B cell (primary cell): Measurements from ENCODE around the gene COL21A1. TPM values are rescaled to one million over a fixed set of nuclear protein-coding genes. Genes with fewer than 3 reads are reported as not detected.

Experiments used
- ATAC-seq: fragments of 200-7000 bp; cut with Tn5 transposase; one replicate; pipeline ENCODE4 v1.10.0; 2021; ENCODE audit warnings: low read depth, mild to moderate bottlenecking, moderate number of reproducible peaks, moderate library complexity
- CTCF ChIA-PET: fragments of 350-600 bp; sonication (Branson Sonifier 250); formaldehyde crosslinking; loops from one replicate; lab custom pipeline; 2021; ENCODE audit warnings: antibody characterized with exemption, inconsistent platforms; lab: Charles Lee
- POLR2A ChIA-PET: fragments of 350-600 bp; sonication (Branson Sonifier 250); formaldehyde crosslinking; loops from one replicate; lab custom pipeline; 2021; ENCODE audit warnings: antibody characterized with exemption; lab: Charles Lee
- DNase-seq: peaks from one replicate; pipeline ENCODE4 v3.0.0; 2013
- H2AFZ ChIP-seq: 2 replicates; pipeline ENCODE4 v1.6.1; 2012; ENCODE audit warnings: mild to moderate bottlenecking, low read depth, low read length; ENCODE audit not compliant: insufficient read depth, poor library complexity, severe bottlenecking
- H3K27ac ChIP-seq, 2 donors: 1 replicate in 1 of 2; 2 replicates in 1 of 2; pipeline ENCODE4 v1.5.1; 2012 to 2013; ENCODE audit warnings: low read length in 2 of 2, mild to moderate bottlenecking in 2 of 2, moderate library complexity in 1 of 2
- H3K27me3 ChIP-seq, 4 experiments: fragments of 200-600 bp in 1 of 4; sonication (generic) in 1 of 4; replicated peaks in 1 of 4; 1 replicate in 2 of 4; 2 replicates in 2 of 4; pipeline versions ENCODE4 v1.6.1 to v1.7.0; 2013 to 2016; ENCODE audit warnings: low read length in 3 of 4, mild to moderate bottlenecking in 2 of 4, mixed read lengths in 1 of 4, moderate library complexity in 1 of 4; ENCODE audit not compliant: insufficient read depth in 4 of 4, control insufficient read depth in 3 of 4; ENCODE audit errors: control extremely low read depth in 1 of 4
- H3K36me3 ChIP-seq, 2 experiments: replicated peaks in 1 of 2; 1 replicate in 1 of 2; 2 replicates in 1 of 2; pipeline versions ENCODE4 v1.6.1 to v1.7.1; 2013; ENCODE audit warnings: low read length in 1 of 2; ENCODE audit not compliant: insufficient read depth in 2 of 2, control insufficient read depth in 1 of 2; ENCODE audit errors: control extremely low read depth in 1 of 2, extremely low read depth in 1 of 2
- H3K4me1 ChIP-seq, 2 donors: fragments of 200-600 bp in 1 of 2; sonication (generic) in 1 of 2; 1 replicate in 1 of 2; 2 replicates in 1 of 2; pipeline versions ENCODE4 v1.5.1 to v1.6.1; 2013 to 2017; ENCODE audit warnings: low read length in 2 of 2; ENCODE audit not compliant: control insufficient read depth in 2 of 2, insufficient read depth in 2 of 2
- H3K4me2 ChIP-seq: replicated peaks from 2 replicates; pipeline ENCODE3; 2012; ENCODE audit warnings: mild to moderate bottlenecking, low read depth, low read length; ENCODE audit not compliant: poor library complexity, severe bottlenecking
- H3K4me3 ChIP-seq, 5 experiments: fragments of 200-600 bp in 1 of 5; sonication (generic) in 1 of 5; 1 replicate in 3 of 5; 2 replicates in 2 of 5; pipeline versions ENCODE4 v1.5.1 to v1.7.0; 2011 to 2016; ENCODE audit warnings: low read length in 4 of 5, mild to moderate bottlenecking in 4 of 5, low read depth in 2 of 5, control low read depth in 1 of 5, moderate library complexity in 1 of 5; ENCODE audit not compliant: insufficient read depth in 1 of 5; ENCODE audit errors: control extremely low read depth in 1 of 5, extremely low read depth in 1 of 5
- H3K79me2 ChIP-seq: fragments of 200-600 bp; sonication (generic); one replicate; pipeline ENCODE4 v1.6.0; 2016; ENCODE audit warnings: low read length; ENCODE audit not compliant: control insufficient read depth, insufficient read depth
- H3K9ac ChIP-seq: fragments of 200-600 bp; sonication (generic); 2 replicates; pipeline ENCODE4 v1.6.1; 2017; ENCODE audit warnings: mild to moderate bottlenecking, low read length, moderate library complexity
- H3K9me3 ChIP-seq, 3 donors: one replicate each; pipeline versions ENCODE4 v1.6.1 to v1.7.1; 2013; ENCODE audit warnings: low read length in 2 of 3; ENCODE audit not compliant: control insufficient read depth in 2 of 3, insufficient read depth in 1 of 3; ENCODE audit errors: control extremely low read depth in 1 of 3
- H4K20me1 ChIP-seq: 2 replicates; pipeline ENCODE4 v1.6.0; 2012; ENCODE audit warnings: mild to moderate bottlenecking, low read length; ENCODE audit not compliant: insufficient read depth, control insufficient read depth, poor library complexity, severe bottlenecking
- H3K27ac Mint-ChIP-seq: one replicate; pipeline ENCODE4 v1.8.0; 2021; ENCODE audit warnings: mixed read lengths
- H3K27me3 Mint-ChIP-seq: one replicate; pipeline ENCODE4 v1.8.0; 2021; ENCODE audit warnings: mixed read lengths
- H3K4me1 Mint-ChIP-seq: one replicate; pipeline ENCODE4 v1.8.0; 2021; ENCODE audit warnings: mixed read lengths
- H3K4me3 Mint-ChIP-seq: one replicate; pipeline ENCODE4 v1.8.0; 2021; ENCODE audit warnings: mixed read lengths
- H3K9me3 Mint-ChIP-seq: one replicate; pipeline ENCODE4 v1.8.0; 2022; ENCODE audit warnings: mixed read lengths; ENCODE audit not compliant: insufficient read depth
- EZH2 ChIP-seq: IDR thresholded peaks from 2 replicates; pipeline ENCODE4 v1.6.1; 2012; ENCODE audit warnings: borderline replicate concordance, low read depth, mild to moderate bottlenecking, moderate library complexity, low read length; ENCODE audit not compliant: insufficient read depth, poor library complexity, severe bottlenecking
- WGBS: methylation state at CpG from one replicate; pipeline ENCODE4 v1.1.5; 2013; ENCODE audit warnings: missing lambda C conversion rate; ENCODE audit not compliant: insufficient coverage; 5-methylcytosine and 5-hydroxymethylcytosine counted together
- intact Hi-C: fragments of 100-400 bp; cut with micrococcal nuclease; formaldehyde crosslinking; loops from one replicate; pipeline ENCODE4 v1.10.0; 2022
- polyA plus RNA-seq: library from polyadenylated mRNA; depleted of rRNA; stranded (reverse); fragments of >200 nt; gene quantifications from 2 replicates; pipeline ENCODE4 v1.2.3, GENCODE V29; 2012
- total RNA-seq, 2 donors: library from RNA; stranded (reverse); fragments of 120-200 nt in 1 of 2; gene quantifications; 1 replicate in 1 of 2; 2 replicates in 1 of 2; pipeline versions ENCODE4 v1.2.3 to v1.2.4, GENCODE V29; 2013 to 2022
- TF ChIP-seq, protein P1 (sequence below): fragments of 200-600 bp; IDR thresholded peaks from one replicate; pipeline ENCODE4 v1.8.0; 2022; ENCODE audit warnings: antibody characterized with exemption, mild to moderate bottlenecking

Gene COL21A1
- total and polyA plus RNA-seq, 2 donors (not counting 1 experiment from before 2014, with no cell fraction given): not detected

DNA sequence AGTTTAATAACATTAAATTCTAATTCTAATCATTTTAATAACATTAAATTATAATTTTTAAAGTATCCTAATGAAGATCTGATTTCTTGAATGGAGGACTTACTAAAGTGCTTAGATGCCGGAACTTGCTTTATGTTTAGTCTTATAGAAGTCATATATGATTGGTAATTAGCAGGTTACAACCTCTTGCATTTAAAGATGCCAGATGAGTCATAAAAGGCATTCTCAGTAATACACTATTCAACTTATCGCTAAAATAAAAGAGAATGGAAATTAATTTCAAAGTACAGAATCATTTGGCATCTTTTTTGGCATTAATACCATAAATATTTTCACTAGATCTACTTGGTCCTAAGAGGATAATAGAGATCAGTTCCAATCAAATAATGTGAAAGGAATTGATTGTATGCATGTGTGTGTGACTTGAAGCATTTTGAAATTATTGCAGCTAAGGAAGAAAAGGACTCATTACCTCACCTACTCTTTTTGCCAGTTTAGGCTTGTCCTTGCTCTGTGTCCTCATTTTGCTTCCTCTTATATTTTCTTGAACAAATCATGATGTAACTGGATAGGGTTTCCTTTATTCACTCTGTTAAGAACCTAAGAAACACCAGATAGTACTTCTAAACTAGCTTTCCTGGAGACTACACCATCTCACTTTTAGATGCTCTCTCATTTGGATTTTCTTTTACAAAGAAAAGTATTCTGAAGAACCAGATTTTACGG lies 2.7 kb downstream of the COL21A1 start:
- Histone ChIP-seq H3K36me3 (no peaks in the 10 kb centered on the region), H3K27ac (no peak overlapping the region), H4K20me1 (no peaks in the 10 kb centered on the region), H3K27me3 (no peaks in the 10 kb centered on the region), H2AFZ (no peak overlapping the region), H3K9me3 (peaks cover 0 to 14% (median 0%) of the 10 kb centered on the region in 3 donors), H3K4me1 (no peaks in the 10 kb centered on the region), H3K79me2 (no peaks in the 10 kb centered on the region), H3K4me3 (no peak overlapping the region), H3K4me2 (no peak overlapping the region), H3K9ac (no peak overlapping the region)
- DNase-seq: no peak
- Mint-ChIP-seq H3K27me3 (peaks cover 3% of the 10 kb centered on the region), H3K4me1 (no peaks in the 10 kb centered on the region), H3K27ac (no peak overlapping the region), H3K9me3 (no peaks in the 10 kb centered on the region), H3K4me3 (no peak overlapping the region)
- no peak for ATAC-seq
- ChIA-PET CTCF (no interaction called here), POLR2A (no interaction called here)
- WGBS: no CpG with 5 or more reads among the region's 3 CpGs
- TF ChIP-seq EZH2: no peak
- intact Hi-C loops: no loop called here

DNA sequence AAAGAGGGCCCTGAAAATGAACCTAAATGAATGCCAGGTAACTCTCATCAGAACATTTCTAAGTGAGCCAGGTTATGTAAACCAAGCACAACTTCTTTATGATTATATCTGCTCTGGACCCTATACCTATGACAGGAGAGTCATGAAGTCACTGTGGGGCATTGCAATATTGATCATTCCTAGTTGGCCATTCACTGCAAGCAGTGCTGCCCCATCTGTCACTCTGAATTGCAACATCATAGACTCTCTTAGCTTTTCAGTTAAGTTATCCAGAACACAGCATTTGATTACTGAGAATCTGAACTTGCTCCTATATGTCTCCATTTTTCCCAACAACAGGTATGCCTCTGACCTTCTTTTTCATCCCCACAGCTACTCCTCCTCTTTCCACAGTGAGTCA lies 3.3 kb downstream of the COL21A1 start:
- no peak for DNase-seq

More for the DNA sequence above, 3.3 kb downstream of the COL21A1 start:
- Histone ChIP-seq H3K4me2 (no peak overlapping the region), H3K4me1 (no peaks in the 10 kb centered on the region), H3K79me2 (no peaks in the 10 kb centered on the region), H3K4me3 (no peak overlapping the region), H3K9ac (no peak overlapping the region), H4K20me1 (no peaks in the 10 kb centered on the region), H3K36me3 (no peaks in the 10 kb centered on the region), H2AFZ (no peak overlapping the region), H3K9me3 (peaks cover 0 to 14% (median 0%) of the 10 kb centered on the region in 3 donors), H3K27ac (no peak overlapping the region), H3K27me3 (no peaks in the 10 kb centered on the region)
- H3K27me3 Mint-ChIP-seq: peaks cover 3% of the 10 kb centered on the region
- TF ChIP-seq, protein P1, sequence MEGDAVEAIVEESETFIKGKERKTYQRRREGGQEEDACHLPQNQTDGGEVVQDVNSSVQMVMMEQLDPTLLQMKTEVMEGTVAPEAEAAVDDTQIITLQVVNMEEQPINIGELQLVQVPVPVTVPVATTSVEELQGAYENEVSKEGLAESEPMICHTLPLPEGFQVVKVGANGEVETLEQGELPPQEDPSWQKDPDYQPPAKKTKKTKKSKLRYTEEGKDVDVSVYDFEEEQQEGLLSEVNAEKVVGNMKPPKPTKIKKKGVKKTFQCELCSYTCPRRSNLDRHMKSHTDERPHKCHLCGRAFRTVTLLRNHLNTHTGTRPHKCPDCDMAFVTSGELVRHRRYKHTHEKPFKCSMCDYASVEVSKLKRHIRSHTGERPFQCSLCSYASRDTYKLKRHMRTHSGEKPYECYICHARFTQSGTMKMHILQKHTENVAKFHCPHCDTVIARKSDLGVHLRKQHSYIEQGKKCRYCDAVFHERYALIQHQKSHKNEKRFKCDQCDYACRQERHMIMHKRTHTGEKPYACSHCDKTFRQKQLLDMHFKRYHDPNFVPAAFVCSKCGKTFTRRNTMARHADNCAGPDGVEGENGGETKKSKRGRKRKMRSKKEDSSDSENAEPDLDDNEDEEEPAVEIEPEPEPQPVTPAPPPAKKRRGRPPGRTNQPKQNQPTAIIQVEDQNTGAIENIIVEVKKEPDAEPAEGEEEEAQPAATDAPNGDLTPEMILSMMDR: no peak
- TF ChIP-seq EZH2: no peak
- no peak overlapping the region for H3K4me3 Mint-ChIP-seq
- CTCF ChIA-PET: no interaction called here
- H3K4me1 Mint-ChIP-seq: no peaks in the 10 kb centered on the region
- intact Hi-C loops: no loop called here
- POLR2A ChIA-PET: no interaction called here
- H3K27ac Mint-ChIP-seq: no peak overlapping the region
- ATAC-seq: no peak
- no peaks in the 10 kb centered on the region for H3K9me3 Mint-ChIP-seq
